ENCODE measurements around the gene C17orf50. TPM values are rescaled to one million over a fixed set of nuclear protein-coding genes. Genes with fewer than 3 reads are reported as not detected.
A peak's percentile ranks its signal among the peaks of the same experiment; 100 is the strongest.

Gene C17orf50
- total and polyA plus RNA-seq, 2 of the 13 experiments (the other 11 are each of a cell fraction or from before 2014, with no cell fraction given) = not detected

GRCh38 chr17:35808962-35809854 is 48.5 kb downstream of the C17orf50 start, which contains the start of gene TAF15 (continued):
- TF ChIP-seq PREB (CRISPR knock-in tag; IDR thresholded peaks at IDR 0.05) = no peak
- TF ChIP-seq MAFK (conservative IDR thresholded peaks at IDR 0.05 in 1 of 2, IDR thresholded peaks at IDR 0.05 in 1 of 2; ENCODE audit: low read length in 2 of 2) = no peak
- no peak for TF ChIP-seq ZNF775 (CRISPR knock-in tag; IDR thresholded peaks at IDR 0.05; ENCODE audit: borderline replicate concordance)
- TF ChIP-seq MEF2D (CRISPR knock-in tag; IDR thresholded peaks at IDR 0.05) = peak; percentile 76
- TF ChIP-seq EHMT2 (IDR thresholded peaks at IDR 0.05; ENCODE audit: borderline replicate concordance, low read depth, low read length) = no peak
- no peak; the same call in 1 of the 2 replicates for TF ChIP-seq ZNF367 (CRISPR knock-in tag; IDR thresholded peaks at IDR 0.05; ENCODE audit: borderline replicate concordance)
- TF ChIP-seq ZNF337 (CRISPR knock-in tag; IDR thresholded peaks at IDR 0.05; ENCODE audit: borderline replicate concordance, low read depth) = peak; percentile 73; the same call in 1 of the 2 replicates
- TF ChIP-seq FOSL1 (CRISPR knock-in tag; IDR thresholded peaks at IDR 0.05; ENCODE audit: borderline replicate concordance) = no peak
- TF ChIP-seq ZNF773 (CRISPR knock-in tag; IDR thresholded peaks at IDR 0.05; ENCODE audit: borderline replicate concordance) = no peak
- TF ChIP-seq TAF1 (CRISPR knock-in tag; IDR thresholded peaks at IDR 0.05) = peak; percentile 99
- peak; percentile 73; the same call in 1 of the 2 replicates for TF ChIP-seq BORCS8-MEF2B (CRISPR knock-in tag; IDR thresholded peaks at IDR 0.05)
- TF ChIP-seq ZNF101 (CRISPR knock-in tag; IDR thresholded peaks at IDR 0.05; ENCODE audit: borderline replicate concordance, low read depth) = no peak
- no peak for TF ChIP-seq NBN (conservative IDR thresholded peaks at IDR 0.05)
- TF ChIP-seq FOSL2 (CRISPR knock-in tag; IDR thresholded peaks at IDR 0.05) = peak; percentile 40; the same call in 1 of the 2 replicates
- TF ChIP-seq STAT6 (CRISPR knock-in tag; IDR thresholded peaks at IDR 0.05; ENCODE audit: borderline replicate concordance) = no peak; the same call in 1 of the 2 replicates
- TF ChIP-seq MAFF (IDR thresholded peaks at IDR 0.05; ENCODE audit: low read depth, low read length) = no peak
- TF ChIP-seq ZNF841 (CRISPR knock-in tag; IDR thresholded peaks at IDR 0.05; ENCODE audit: borderline replicate concordance) = peak; percentile 74; the same call in 1 of the 2 replicates
- no peak for TF ChIP-seq SUZ12 (IDR thresholded peaks at IDR 0.05; ENCODE audit: low read depth, low read length)
- TF ChIP-seq KMT2A (CRISPR knock-in tag; IDR thresholded peaks at IDR 0.05) = peak; percentile 74; the same call in 1 of the 2 replicates
- peak; percentile 63; the same call in 1 of the 2 replicates for TF ChIP-seq ZFP36L1 (CRISPR knock-in tag; IDR thresholded peaks at IDR 0.05)
- TF ChIP-seq ZNF598 (CRISPR knock-in tag; IDR thresholded peaks at IDR 0.05; ENCODE audit: borderline replicate concordance) = peak; percentile 87; the same call in 1 of the 2 replicates
- peak; percentile 26; the same call in 1 of the 2 replicates for TF ChIP-seq SMAD3 (CRISPR knock-in tag; IDR thresholded peaks at IDR 0.05)
- TF ChIP-seq RCOR2 (CRISPR knock-in tag; IDR thresholded peaks at IDR 0.05) = no peak
- TF ChIP-seq ZBTB7B (CRISPR knock-in tag; IDR thresholded peaks at IDR 0.05) = peak; percentile 49; the same call in 1 of the 2 replicates
- no peak for TF ChIP-seq SNAPC5 (CRISPR knock-in tag; IDR thresholded peaks at IDR 0.05; ENCODE audit: borderline replicate concordance)
- TF ChIP-seq SRSF1 (optimal IDR thresholded peaks at IDR 0.05; ENCODE audit: low read depth, low read length) = peak; percentile 56
- no peak for TF ChIP-seq LCORL (IDR thresholded peaks at IDR 0.05)
- TF ChIP-seq LCORL (CRISPR knock-in tag; IDR thresholded peaks at IDR 0.05) = peak; percentile 53; the same call in 1 of the 2 replicates
